ENCODE data around the gene UTP3. TPM values are rescaled to one million over a fixed set of nuclear protein-coding genes. Genes with fewer than 3 reads are reported as not detected.
"Not testable (repeated sequence)": the region's sequence is repeated elsewhere in the genome, so short reads cannot be mapped to it uniquely, and the experiment has no call there.

Gene UTP3
- total and polyA plus RNA-seq, 2 donors (not counting 3 experiments of a cell fraction or from before 2014, with no cell fraction given): 8.7 to 32.8 TPM

DNA sequence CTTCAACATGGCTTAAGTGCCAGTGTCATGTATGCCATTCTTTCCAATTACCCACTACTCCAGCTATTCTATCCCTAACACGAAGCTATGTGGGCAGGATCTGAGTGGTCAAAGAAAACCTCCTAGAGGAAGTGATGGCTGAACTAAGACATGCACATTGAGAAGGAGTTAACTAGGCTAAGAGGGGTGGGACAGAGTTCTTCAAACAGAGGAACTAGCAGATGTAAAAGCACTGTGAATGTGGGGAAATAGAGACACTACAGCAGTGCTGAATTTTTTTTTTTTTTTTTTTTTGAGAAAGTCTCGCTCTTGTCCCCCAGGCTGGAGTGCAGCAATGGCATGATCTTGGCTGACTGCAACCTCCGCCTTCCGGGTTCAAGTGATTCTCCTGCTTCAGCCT lies 28.2 kb upstream of the UTP3 start:
- FAIRE-seq: no peak

GRCh38 chr4:70661309-70661922 lies 26.9 kb upstream of the UTP3 start:
- POLR2A ChIA-PET; H4K20me1 ChIP-seq (replicated peaks; ENCODE audit: control insufficient read depth, extremely low read depth, insufficient read depth, low read length); H3K9ac ChIP-seq (replicated peaks; ENCODE audit: extremely low read depth, insufficient read depth, low read length); FAIRE-seq; H3K36me3 ChIP-seq (ENCODE audit: control insufficient read depth in 2 of 2, extremely low read depth in 1 of 2, insufficient read depth in 2 of 2, low read length in 2 of 2); intact Hi-C loops (cut with micrococcal nuclease); H3K27me3 ChIP-seq (ENCODE audit: control insufficient read depth in 2 of 2, insufficient read depth in 2 of 2, low read length in 2 of 2); H2AFZ ChIP-seq (ENCODE audit: low read depth, low read length); dilution Hi-C loops (cut with MboI; ENCODE audit: extremely low pct_ligation_motif_present, low sequenced_read_pairs); BruUV-seq (replicated peaks); H3K4me2 ChIP-seq (ENCODE audit: insufficient read depth, low read length); H3K4me1 ChIP-seq (ENCODE audit: control insufficient read depth, extremely low read depth, insufficient read depth, low read length); H3K9me3 ChIP-seq (replicated peaks; ENCODE audit: control insufficient read depth, insufficient read depth, low read length); H3K9me1 ChIP-seq (replicated peaks; ENCODE audit: control insufficient read depth, extremely low read depth, insufficient read depth, low read length); H3K27ac ChIP-seq (ENCODE audit: insufficient read depth, low read depth, low read length); DNase-seq (ENCODE audit: low read depth, low spot score); H3K79me2 ChIP-seq (ENCODE audit: control insufficient read depth, insufficient read depth, low read length); H3K4me3 ChIP-seq (replicated peaks in 1 of 3; ENCODE audit: insufficient read depth in 1 of 3, low read depth in 1 of 3, low read length in 3 of 3): not testable (repeated sequence)
- CTCF ChIA-PET: interaction anchor here (1.0 kb wide), 1 partner anchor 9 kb away, joined by 5 read pairs; no protein-coding TSS in a partner anchor

More for the DNA sequence above, 28.2 kb upstream of the UTP3 start:
- Histone ChIP-seq H3K9me3 (replicated peaks; ENCODE audit: control insufficient read depth, insufficient read depth, low read length) (no peaks in the 10 kb centered on the region), H3K79me2 (ENCODE audit: control insufficient read depth, insufficient read depth, low read length) (no peaks in the 10 kb centered on the region), H3K9me1 (replicated peaks; ENCODE audit: control insufficient read depth, extremely low read depth, insufficient read depth, low read length) (no peaks in the 10 kb centered on the region), H3K27ac (ENCODE audit: insufficient read depth, low read depth, low read length) (no peak overlapping the region), H3K9ac (replicated peaks; ENCODE audit: extremely low read depth, insufficient read depth, low read length) (no peak overlapping the region), H2AFZ (ENCODE audit: low read depth, low read length) (no peak overlapping the region), H3K36me3 (ENCODE audit: control insufficient read depth in 2 of 2, extremely low read depth in 1 of 2, insufficient read depth in 2 of 2, low read length in 2 of 2) (no peaks in the 10 kb centered on the region), H3K4me3 (replicated peaks in 1 of 3; ENCODE audit: insufficient read depth in 1 of 3, low read depth in 1 of 3, low read length in 3 of 3) (no peak overlapping the region), H3K27me3 (ENCODE audit: control insufficient read depth in 2 of 2, insufficient read depth in 2 of 2, low read length in 2 of 2) (peaks cover 0 to 2% of the 10 kb centered on the region in 2 experiments), H3K4me1 (ENCODE audit: control insufficient read depth, extremely low read depth, insufficient read depth, low read length) (no peaks in the 10 kb centered on the region), H3K4me2 (ENCODE audit: insufficient read depth, low read length) (no peak overlapping the region), H4K20me1 (replicated peaks; ENCODE audit: control insufficient read depth, extremely low read depth, insufficient read depth, low read length) (no peaks in the 10 kb centered on the region)
- DNase-seq (ENCODE audit: low read depth, low spot score): no peak
- TF ChIP-seq, protein P1, sequence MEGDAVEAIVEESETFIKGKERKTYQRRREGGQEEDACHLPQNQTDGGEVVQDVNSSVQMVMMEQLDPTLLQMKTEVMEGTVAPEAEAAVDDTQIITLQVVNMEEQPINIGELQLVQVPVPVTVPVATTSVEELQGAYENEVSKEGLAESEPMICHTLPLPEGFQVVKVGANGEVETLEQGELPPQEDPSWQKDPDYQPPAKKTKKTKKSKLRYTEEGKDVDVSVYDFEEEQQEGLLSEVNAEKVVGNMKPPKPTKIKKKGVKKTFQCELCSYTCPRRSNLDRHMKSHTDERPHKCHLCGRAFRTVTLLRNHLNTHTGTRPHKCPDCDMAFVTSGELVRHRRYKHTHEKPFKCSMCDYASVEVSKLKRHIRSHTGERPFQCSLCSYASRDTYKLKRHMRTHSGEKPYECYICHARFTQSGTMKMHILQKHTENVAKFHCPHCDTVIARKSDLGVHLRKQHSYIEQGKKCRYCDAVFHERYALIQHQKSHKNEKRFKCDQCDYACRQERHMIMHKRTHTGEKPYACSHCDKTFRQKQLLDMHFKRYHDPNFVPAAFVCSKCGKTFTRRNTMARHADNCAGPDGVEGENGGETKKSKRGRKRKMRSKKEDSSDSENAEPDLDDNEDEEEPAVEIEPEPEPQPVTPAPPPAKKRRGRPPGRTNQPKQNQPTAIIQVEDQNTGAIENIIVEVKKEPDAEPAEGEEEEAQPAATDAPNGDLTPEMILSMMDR (IDR thresholded peaks at IDR 0.05; ENCODE audit: extremely low read depth in 1 of 2, insufficient read depth in 1 of 2, low read depth in 1 of 2, low read length in 2 of 2): no peak
- TF ChIP-seq POLR2AphosphoS5 (IDR thresholded peaks at IDR 0.05; ENCODE audit: insufficient read depth, low read depth, low read length) (no peak), FOS (IDR thresholded peaks at IDR 0.05; ENCODE audit: borderline replicate concordance, insufficient read depth, low read length) (no peak), GATA2 (IDR thresholded peaks at IDR 0.05; ENCODE audit: insufficient read depth, insufficient read length, low read depth, low read length) (no peak), MYC (IDR thresholded peaks at IDR 0.05; ENCODE audit: low read depth, low read length) (no peak), EZH2 (IDR thresholded peaks at IDR 0.05; ENCODE audit: borderline replicate concordance, low read depth, low read length, severe bottlenecking) (no peak), POLR2A (IDR thresholded peaks at IDR 0.05; ENCODE audit: low read depth, low read length) (no peak), JUN (IDR thresholded peaks at IDR 0.05; ENCODE audit: borderline replicate concordance, insufficient read depth, insufficient read length, low read depth) (no peak)
- TF ChIP-seq, protein P2, sequence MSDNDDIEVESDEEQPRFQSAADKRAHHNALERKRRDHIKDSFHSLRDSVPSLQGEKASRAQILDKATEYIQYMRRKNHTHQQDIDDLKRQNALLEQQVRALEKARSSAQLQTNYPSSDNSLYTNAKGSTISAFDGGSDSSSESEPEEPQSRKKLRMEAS (IDR thresholded peaks at IDR 0.05; ENCODE audit: insufficient read depth, insufficient read length): no peak
- dilution Hi-C loops (cut with MboI; ENCODE audit: extremely low pct_ligation_motif_present, low sequenced_read_pairs): no loop called here
- no TSS peak for BruUV-seq (replicated peaks)
- ChIA-PET CTCF (interaction anchor here (1.0 kb wide), 1 partner anchor 8 kb away, joined by 5 read pairs; no protein-coding TSS in a partner anchor), POLR2A (no interaction called here)
- intact Hi-C loops (cut with micrococcal nuclease): no loop called here

Data from endothelial cell of umbilical vein (primary cell).